ENCODE data around the gene AHNAK2.
"Not testable (repeated sequence)": the region's sequence is repeated elsewhere in the genome, so short reads cannot be mapped to it uniquely, and the experiment has no call there.

The AHNAK2 gene

GRCh38 chr14:104950701-104951100 lies 27.5 kb downstream of the AHNAK2 start:
- DNase-seq = not testable (repeated sequence)

- DNase-seq = no peak
Observed at GRCh38 chr14:104950021-104950420, 28.2 kb downstream of the AHNAK2 start.

GRCh38 chr14:104949406-104949955 lies 28.7 kb downstream of the AHNAK2 start:
- not testable (repeated sequence) for DNase-seq

- DNase-seq = no peak
Observed at GRCh38 chr14:104948736-104949031, 29.5 kb downstream of the AHNAK2 start.

GRCh38 chr14:104947881-104948735 lies 30.1 kb downstream of the AHNAK2 start:
- DNase-seq = not testable (repeated sequence)

- DNase-seq = not testable (repeated sequence)
Observed at GRCh38 chr14:104947201-104947600, 31.0 kb downstream of the AHNAK2 start.

GRCh38 chr14:104945986-104946965 lies 31.9 kb downstream of the AHNAK2 start:
- DNase-seq = not testable (repeated sequence)

GRCh38 chr14:104945266-104945665 lies 32.9 kb downstream of the AHNAK2 start:
- DNase-seq = not testable (repeated sequence)

- not testable (repeated sequence) for DNase-seq
Observed at GRCh38 chr14:104944436-104945205, 33.6 kb downstream of the AHNAK2 start.

- DNase-seq = not testable (repeated sequence)
Observed at GRCh38 chr14:104944016-104944308, 34.2 kb downstream of the AHNAK2 start.

- not testable (repeated sequence) for DNase-seq
Observed at GRCh38 chr14:104943216-104944015, 34.8 kb downstream of the AHNAK2 start.

- peak; percentile 7 for DNase-seq
Observed at GRCh38 chr14:104942586-104942985, 35.6 kb downstream of the AHNAK2 start.

- peak; percentile 12 for DNase-seq
Observed at GRCh38 chr14:104941508-104942365, 36.4 kb downstream of the AHNAK2 start.

GRCh38 chr14:104940526-104941150 lies 37.5 kb downstream of the AHNAK2 start:
- DNase-seq = no peak

GRCh38 chr14:104939666-104940410 lies 38.3 kb downstream of the AHNAK2 start:
- peak; percentile 23 for DNase-seq

- no peak for DNase-seq
Observed at GRCh38 chr14:104938960-104939359, 39.2 kb downstream of the AHNAK2 start.

- DNase-seq = peak; percentile 15
Observed at GRCh38 chr14:104938436-104938835, 39.7 kb downstream of the AHNAK2 start.

- DNase-seq = no peak
Observed at GRCh38 chr14:104937694-104938365, 40.3 kb downstream of the AHNAK2 start.

- no peak for DNase-seq
Observed at GRCh38 chr14:104937161-104937560, 41.0 kb downstream of the AHNAK2 start.

Data from femur (tissue), 1 donor.